Activated CD4-positive, alpha-beta memory T cell treated with anti-CD3 and anti-CD28 coated beads for 36 hours (primary cell): Measurements from ENCODE around the gene OARD1. TPM values are rescaled to one million over a fixed set of nuclear protein-coding genes. Genes with fewer than 3 reads are reported as not detected.

Source experiments
- CTCF ChIA-PET: fragments of 350-600 bp; sonication (Branson Sonifier 250); formaldehyde crosslinking; loops from one replicate; lab custom pipeline; 2021; ENCODE audit warnings: antibody characterized with exemption, inconsistent platforms; lab: Charles Lee
- POLR2A ChIA-PET: fragments of 350-600 bp; sonication (Branson Sonifier 250); formaldehyde crosslinking; loops from one replicate; lab custom pipeline; 2021; ENCODE audit warnings: antibody characterized with exemption; lab: Charles Lee
- DNase-seq: peaks from one replicate; pipeline ENCODE4 v3.0.0-alpha.2; 2020
- H3K27ac Mint-ChIP-seq: one replicate; pipeline ENCODE4 v1.8.0; 2021; ENCODE audit warnings: mixed read lengths
- H3K27me3 Mint-ChIP-seq: one replicate; pipeline ENCODE4 v1.8.0; 2021; ENCODE audit warnings: mixed read lengths
- H3K36me3 Mint-ChIP-seq: one replicate; pipeline ENCODE4 v1.8.0; 2021; ENCODE audit warnings: mixed read lengths
- H3K4me1 Mint-ChIP-seq: one replicate; pipeline ENCODE4 v1.8.0; 2021; ENCODE audit warnings: low read depth, mixed read lengths
- H3K4me3 Mint-ChIP-seq: one replicate; pipeline ENCODE4 v1.8.0; 2021; ENCODE audit warnings: mild to moderate bottlenecking, mixed read lengths
- H3K9me3 Mint-ChIP-seq: one replicate; pipeline ENCODE4 v1.8.0; 2021; ENCODE audit warnings: mixed read lengths
- intact Hi-C: fragments of 100-400 bp; cut with micrococcal nuclease; formaldehyde crosslinking; loops from one replicate; pipeline ENCODE4 v1.15.1; 2023
- total RNA-seq, 2 experiments: library from RNA; stranded (reverse); gene quantifications; one replicate each; pipeline ENCODE4 v1.2.3, GENCODE V29; 2021

Gene OARD1
- total RNA-seq, 2 experiments from 2014 or later, result 40.5 to 42.9 TPM

DNA sequence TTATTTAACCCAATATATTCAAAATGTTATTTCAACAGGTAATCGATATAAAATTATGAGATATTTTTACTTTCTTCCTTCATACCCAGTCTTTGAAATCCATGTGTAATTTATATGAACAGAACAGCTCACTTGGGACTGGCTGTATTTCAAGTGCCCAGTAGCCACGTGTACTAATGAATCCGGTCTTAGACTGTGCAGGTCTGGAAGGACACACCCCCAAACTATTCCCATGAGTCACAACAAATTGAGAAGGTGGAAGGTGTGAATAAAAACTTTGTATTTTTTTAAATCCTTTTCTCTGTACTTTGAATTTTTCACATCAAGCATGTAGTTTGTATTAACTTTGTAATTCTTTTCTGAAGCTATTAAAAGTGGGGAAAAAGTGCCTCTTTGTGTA lies 36.0 kb downstream of the OARD1 start:
- Mint-ChIP-seq H3K36me3 (no peaks in the 10 kb centered on the region), H3K4me1 (peaks cover 3% of the 10 kb centered on the region), H3K27ac (no peak overlapping the region), H3K27me3 (no peaks in the 10 kb centered on the region), H3K4me3 (no peak overlapping the region), H3K9me3 (no peaks in the 10 kb centered on the region)
- ChIA-PET POLR2A (interaction anchor here (1.1 kb wide), 1 partner anchor 23 kb away, joined by 4 read pairs; no protein-coding TSS in a partner anchor), CTCF (interaction anchor here (0.6 to 3.0 kb wide), 5 partner anchors 8 to 255 kb away, joined by 3 to 29 read pairs (median 5); no protein-coding TSS in a partner anchor)
- no peak for DNase-seq
- intact Hi-C loops, result no loop called here

DNA sequence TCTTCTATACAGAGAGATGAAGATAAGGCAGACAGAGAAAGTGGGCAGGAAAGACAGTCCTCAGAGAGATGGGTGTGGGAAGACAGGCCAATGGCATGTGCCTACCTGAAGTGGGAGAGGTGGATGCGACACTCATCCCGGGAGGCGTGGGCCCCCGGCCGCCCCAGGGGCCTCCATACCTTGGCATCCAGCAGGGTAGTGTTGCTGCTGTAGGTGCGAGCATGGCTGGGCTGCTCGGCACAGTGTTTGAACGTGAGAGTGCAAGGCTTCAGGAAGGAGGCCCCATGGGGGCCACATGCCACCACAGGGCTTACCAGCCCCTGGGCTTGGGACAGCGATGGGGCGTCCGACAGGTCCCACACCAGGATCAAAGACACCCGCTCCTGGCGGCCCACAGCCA lies 38.4 kb downstream of the OARD1 start:
- Mint-ChIP-seq H3K27me3 (no peaks in the 10 kb centered on the region), H3K4me1 (peaks cover 5% of the 10 kb centered on the region), H3K4me3 (no peak overlapping the region), H3K36me3 (no peaks in the 10 kb centered on the region), H3K9me3 (no peaks in the 10 kb centered on the region), H3K27ac (no peak overlapping the region)
- DNase-seq, result no peak
- ChIA-PET CTCF (no interaction called here), POLR2A (no interaction called here)
- intact Hi-C loops, result no loop called here

DNA sequence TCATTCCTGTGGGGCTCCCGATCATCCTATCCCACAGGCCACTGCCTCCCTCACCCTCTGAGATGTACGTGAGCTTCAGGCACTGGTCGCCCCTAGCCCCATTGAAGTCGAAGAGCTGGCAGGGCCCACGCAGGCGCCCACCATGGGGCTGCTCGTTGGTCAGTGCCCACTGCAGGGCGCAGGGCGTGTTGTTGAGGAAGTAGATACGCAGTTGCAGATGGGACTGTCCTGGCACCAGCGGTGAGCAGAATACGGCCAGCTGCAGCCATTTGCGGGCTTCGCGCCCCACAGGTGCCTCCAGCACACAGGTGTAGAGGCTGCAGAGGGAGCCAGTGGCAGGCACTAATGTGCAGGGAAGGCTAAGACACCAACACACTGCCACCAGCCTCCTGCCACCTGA lies 39.3 kb downstream of the OARD1 start:
- H3K9me3 Mint-ChIP-seq, result no peaks in the 10 kb centered on the region
- DNase-seq, result no peak
- peaks cover 9% of the 10 kb centered on the region for H3K4me1 Mint-ChIP-seq
- H3K27ac Mint-ChIP-seq, result no peak overlapping the region
- CTCF ChIA-PET, result no interaction called here
- no peak overlapping the region for H3K4me3 Mint-ChIP-seq
- H3K36me3 Mint-ChIP-seq, result no peaks in the 10 kb centered on the region
- H3K27me3 Mint-ChIP-seq, result no peaks in the 10 kb centered on the region
- intact Hi-C loops, result no loop called here
- POLR2A ChIA-PET, result no interaction called here

DNA sequence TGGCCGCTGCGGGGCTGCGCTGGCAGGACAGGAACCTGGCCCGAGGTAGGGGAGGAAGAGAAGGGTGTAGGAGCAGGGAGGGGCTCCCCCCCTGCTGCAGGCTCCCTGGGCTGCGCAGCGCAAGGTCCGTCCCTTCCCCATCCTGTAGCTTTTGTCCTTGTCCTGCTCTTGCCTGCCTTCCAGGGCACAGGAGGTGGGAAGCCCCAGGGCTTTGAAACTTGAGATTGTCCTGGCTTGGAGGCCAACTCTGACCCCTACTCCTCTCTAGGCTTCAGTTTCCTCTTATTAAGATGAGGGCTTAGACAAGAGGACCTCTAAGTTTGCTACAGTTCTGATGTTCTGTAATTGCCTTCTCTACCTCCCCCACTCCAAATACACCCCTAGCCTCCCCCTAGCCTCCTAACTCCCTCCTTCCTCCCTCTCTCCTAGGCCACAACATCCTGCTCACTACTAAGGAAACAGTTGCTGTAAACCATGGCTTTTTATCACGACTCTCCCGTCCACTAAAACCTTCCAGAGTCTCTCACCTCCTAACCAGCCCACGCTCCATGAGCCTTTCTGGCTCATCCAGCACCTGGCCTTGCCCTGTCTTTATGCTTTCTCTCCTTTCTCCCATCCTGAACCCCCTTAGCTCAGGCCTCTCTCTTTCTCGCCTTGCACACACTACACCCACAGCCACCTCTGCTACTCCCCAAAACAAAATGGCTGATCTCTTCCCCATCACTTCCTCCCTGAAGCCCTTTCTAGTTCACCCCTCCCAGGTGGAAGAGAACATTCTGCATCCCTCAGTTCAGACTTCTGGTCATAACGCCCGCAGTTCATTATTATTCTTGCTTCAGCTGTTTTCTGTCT lies 43.4 kb downstream of the OARD1 start:
- DNase-seq, result no peak
- H3K36me3 Mint-ChIP-seq, result no peaks in the 10 kb centered on the region
- H3K27me3 Mint-ChIP-seq, result no peaks in the 10 kb centered on the region
- POLR2A ChIA-PET, result interaction anchor here (1.6 kb wide), 1 partner anchor 12 kb away, joined by 3 read pairs; no protein-coding TSS in a partner anchor
- peaks cover 17% of the 10 kb centered on the region for H3K4me1 Mint-ChIP-seq
- CTCF ChIA-PET, result interaction anchor here (0.6 to 5.6 kb wide), 25 partner anchors 8 to 785 kb away, joined by 3 to 57 read pairs (median 8); partner anchors contain the start of genes APOBEC2, NFYA, OARD1 and UNC5CL
- intact Hi-C loops, result no loop called here
- no peaks in the 10 kb centered on the region for H3K9me3 Mint-ChIP-seq
- no peak overlapping the region for H3K27ac Mint-ChIP-seq
- H3K4me3 Mint-ChIP-seq, result peak overlapping the region; percentile 72

GRCh38 chr6:41027799-41028560 lies 44.2 kb downstream of the OARD1 start:
- Mint-ChIP-seq H3K36me3 (no peaks in the 10 kb centered on the region), H3K4me3 (peak overlapping the region; percentile 72), H3K9me3 (no peaks in the 10 kb centered on the region), H3K27ac (peak overlapping the region; percentile 20), H3K27me3 (no peaks in the 10 kb centered on the region), H3K4me1 (peaks cover 17% of the 10 kb centered on the region)
- intact Hi-C loops, result loop anchor here (1.0 kb wide), 2 partner anchors 22 to 44 kb away; partner anchors contain the start of genes NFYA and OARD1
- peak; percentile 83 for DNase-seq
- ChIA-PET POLR2A (interaction anchor here (1.6 kb wide), 1 partner anchor 13 kb away, joined by 3 read pairs; no protein-coding TSS in a partner anchor), CTCF (interaction anchor here (0.6 to 5.6 kb wide), 27 partner anchors 9 to 1765 kb away, joined by 3 to 57 read pairs (median 7); partner anchors contain the start of genes APOBEC2, NFYA, OARD1 and UNC5CL)

DNA sequence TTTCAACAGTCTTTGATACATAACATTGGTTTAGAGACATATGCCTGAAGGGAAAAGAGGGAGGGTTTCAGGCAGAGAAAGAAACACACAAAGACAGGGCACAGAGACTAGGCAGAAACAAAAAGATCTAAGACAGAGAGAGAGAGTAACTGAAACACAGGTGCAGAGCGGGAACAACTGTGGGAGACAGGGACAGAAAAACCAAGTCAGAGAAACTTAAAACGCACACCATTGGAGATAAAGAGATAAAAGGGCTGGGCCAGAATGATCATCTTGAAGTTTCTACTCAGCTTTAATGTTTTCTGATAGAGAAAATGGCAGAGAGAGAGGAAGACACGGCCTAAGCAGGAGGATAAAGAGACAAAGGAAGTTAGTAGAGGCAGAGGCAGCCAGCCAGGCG lies 44.9 kb downstream of the OARD1 start:
- no peaks in the 10 kb centered on the region for H3K27me3 Mint-ChIP-seq
- ChIA-PET POLR2A (no interaction called here), CTCF (interaction anchor here (0.9 to 5.6 kb wide), 17 partner anchors 9 to 1764 kb away, joined by 3 to 57 read pairs (median 11); partner anchors contain the start of genes NFYA, OARD1 and UNC5CL)
- H3K4me3 Mint-ChIP-seq, result peak overlapping the region; percentile 72
- no peaks in the 10 kb centered on the region for H3K9me3 Mint-ChIP-seq
- H3K4me1 Mint-ChIP-seq, result peaks cover 17% of the 10 kb centered on the region
- DNase-seq, result no peak
- H3K36me3 Mint-ChIP-seq, result no peaks in the 10 kb centered on the region
- intact Hi-C loops, result loop anchor here (1.0 kb wide), 2 partner anchors 21 to 45 kb away; partner anchors contain the start of genes NFYA and OARD1
- H3K27ac Mint-ChIP-seq, result peak overlapping the region; percentile 20

GRCh38 chr6:41025966-41026530 lies 46.1 kb downstream of the OARD1 start:
- Mint-ChIP-seq H3K9me3 (no peaks in the 10 kb centered on the region), H3K27ac (no peak overlapping the region), H3K36me3 (no peaks in the 10 kb centered on the region), H3K4me1 (peaks cover 17% of the 10 kb centered on the region), H3K4me3 (no peak overlapping the region), H3K27me3 (no peaks in the 10 kb centered on the region)
- ChIA-PET POLR2A (no interaction called here), CTCF (interaction anchor here (0.6 to 5.6 kb wide), 5 partner anchors 7 to 59 kb away, joined by 3 to 57 read pairs (median 25); partner anchors contain the start of gene UNC5CL)
- no peak for DNase-seq
- intact Hi-C loops, result no loop called here

- CTCF ChIA-PET, result no interaction called here
- no peak overlapping the region for H3K4me3 Mint-ChIP-seq
- H3K36me3 Mint-ChIP-seq, result no peaks in the 10 kb centered on the region
- POLR2A ChIA-PET, result no interaction called here
- H3K9me3 Mint-ChIP-seq, result no peaks in the 10 kb centered on the region
- DNase-seq, result no peak
- H3K27ac Mint-ChIP-seq, result no peak overlapping the region
- peaks cover 9% of the 10 kb centered on the region for H3K4me1 Mint-ChIP-seq
- intact Hi-C loops, result no loop called here
- H3K27me3 Mint-ChIP-seq, result no peaks in the 10 kb centered on the region
Observed at GRCh38 chr6:41023114-41023513, 49.0 kb downstream of the OARD1 start.

- Mint-ChIP-seq H3K4me3 (no peak overlapping the region), H3K4me1 (peaks cover 3% of the 10 kb centered on the region), H3K27me3 (no peaks in the 10 kb centered on the region), H3K27ac (no peak overlapping the region), H3K9me3 (no peaks in the 10 kb centered on the region), H3K36me3 (no peaks in the 10 kb centered on the region)
- ChIA-PET POLR2A (no interaction called here), CTCF (no interaction called here)
- intact Hi-C loops, result no loop called here
- no peak for DNase-seq
Observed at GRCh38 chr6:41022294-41022693, 49.9 kb downstream of the OARD1 start.

GRCh38 chr6:41021832-41022231 lies 50.3 kb downstream of the OARD1 start:
- ChIA-PET POLR2A (no interaction called here), CTCF (no interaction called here)
- H3K4me3 Mint-ChIP-seq, result no peak overlapping the region
- DNase-seq, result no peak
- no peaks in the 10 kb centered on the region for H3K9me3 Mint-ChIP-seq
- no peak overlapping the region for H3K27ac Mint-ChIP-seq
- no peaks in the 10 kb centered on the region for H3K27me3 Mint-ChIP-seq
- intact Hi-C loops, result no loop called here
- no peaks in the 10 kb centered on the region for H3K4me1 Mint-ChIP-seq
- no peaks in the 10 kb centered on the region for H3K36me3 Mint-ChIP-seq

- no peak for DNase-seq
- ChIA-PET POLR2A (no interaction called here), CTCF (interaction anchor here (3.5 kb wide), 1 partner anchor 10 kb away, joined by 25 read pairs; no protein-coding TSS in a partner anchor)
- intact Hi-C loops, result no loop called here
- Mint-ChIP-seq H3K4me3 (no peak overlapping the region), H3K27me3 (no peaks in the 10 kb centered on the region), H3K4me1 (no peaks in the 10 kb centered on the region), H3K9me3 (no peaks in the 10 kb centered on the region), H3K36me3 (peaks cover 2% of the 10 kb centered on the region), H3K27ac (no peak overlapping the region)
Observed at GRCh38 chr6:41017663-41018062, 54.5 kb downstream of the OARD1 start.
